Measurements from ENCODE around the gene DDX51.
A peak's percentile ranks its signal among the peaks of the same experiment; 100 is the strongest.
"Not testable (repeated sequence)": the region's sequence is repeated elsewhere in the genome, so short reads cannot be mapped to it uniquely, and the experiment has no call there.

The DDX51 gene

DNA sequence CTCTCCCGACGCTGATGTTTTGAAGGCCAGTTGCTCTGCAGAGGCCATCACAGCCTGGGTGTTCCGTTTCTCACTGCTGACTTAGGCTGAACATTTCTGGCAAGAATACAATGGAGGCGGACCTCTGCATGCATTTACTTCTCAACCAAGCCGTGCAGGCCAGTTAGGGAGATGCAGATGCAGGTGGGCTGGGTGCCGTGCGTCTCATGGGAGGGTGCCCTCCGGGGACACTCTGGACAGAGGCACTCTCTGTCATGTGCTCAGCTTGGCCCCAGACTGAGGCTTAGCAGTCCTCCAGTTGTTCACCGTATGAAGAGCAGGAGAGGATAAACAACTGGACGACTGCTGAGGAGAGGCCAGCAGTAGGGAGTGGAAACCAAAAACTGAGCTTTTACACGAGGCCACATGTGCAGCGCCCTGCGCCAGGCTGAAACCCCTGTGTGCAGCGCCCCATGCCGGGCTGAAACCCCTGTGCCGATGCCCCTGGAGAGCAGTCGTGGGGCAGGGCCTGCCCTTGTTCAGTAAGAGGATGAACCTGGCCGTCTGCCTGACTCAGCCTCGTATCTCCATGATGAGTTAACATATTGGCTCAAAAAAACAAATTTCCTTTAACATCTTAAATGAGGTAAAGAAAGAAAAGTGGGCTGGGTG, 32.3 kb downstream of the DDX51 start:
- no peak for DNase-seq

DNA sequence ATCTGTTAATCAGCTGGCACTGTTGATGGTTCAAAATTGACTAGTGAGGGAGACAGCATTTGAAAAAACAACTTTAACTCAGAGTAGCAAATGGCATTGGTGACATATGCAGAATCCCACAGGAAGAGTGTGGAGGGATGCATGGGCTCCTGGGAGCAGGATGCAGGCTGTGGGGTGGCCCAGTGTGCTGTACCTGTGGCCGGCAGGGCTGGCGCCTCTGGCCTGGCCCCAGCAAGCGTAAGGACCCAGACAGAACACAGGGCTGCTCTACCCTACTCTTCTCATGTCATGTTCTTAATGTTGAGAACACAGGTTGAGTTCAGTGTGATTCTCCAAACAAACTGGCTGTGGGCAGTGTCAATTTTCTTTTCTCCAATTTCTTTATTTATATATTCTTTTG, 33.4 kb downstream of the DDX51 start:
- no peak for DNase-seq

DNA sequence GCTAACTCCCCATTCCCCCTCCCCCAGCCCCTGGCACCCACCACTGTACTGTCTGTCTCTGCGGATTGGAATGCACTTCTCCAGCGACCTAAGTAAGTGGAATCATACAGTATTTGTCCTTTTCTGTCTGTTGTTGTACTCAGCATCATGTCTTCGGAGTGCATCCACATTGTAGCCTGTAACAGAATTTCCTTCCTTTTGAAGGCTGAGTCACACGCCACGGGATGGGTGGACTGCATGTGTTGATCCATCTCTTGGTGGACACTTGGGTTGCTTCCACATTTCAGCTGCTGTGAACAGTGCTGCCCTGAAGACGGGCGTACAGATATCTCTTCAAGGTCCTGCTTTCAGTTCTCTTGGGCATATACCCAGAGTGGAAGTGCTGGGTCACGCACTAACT, 34.4 kb downstream of the DDX51 start:
- no peak for DNase-seq

DNA sequence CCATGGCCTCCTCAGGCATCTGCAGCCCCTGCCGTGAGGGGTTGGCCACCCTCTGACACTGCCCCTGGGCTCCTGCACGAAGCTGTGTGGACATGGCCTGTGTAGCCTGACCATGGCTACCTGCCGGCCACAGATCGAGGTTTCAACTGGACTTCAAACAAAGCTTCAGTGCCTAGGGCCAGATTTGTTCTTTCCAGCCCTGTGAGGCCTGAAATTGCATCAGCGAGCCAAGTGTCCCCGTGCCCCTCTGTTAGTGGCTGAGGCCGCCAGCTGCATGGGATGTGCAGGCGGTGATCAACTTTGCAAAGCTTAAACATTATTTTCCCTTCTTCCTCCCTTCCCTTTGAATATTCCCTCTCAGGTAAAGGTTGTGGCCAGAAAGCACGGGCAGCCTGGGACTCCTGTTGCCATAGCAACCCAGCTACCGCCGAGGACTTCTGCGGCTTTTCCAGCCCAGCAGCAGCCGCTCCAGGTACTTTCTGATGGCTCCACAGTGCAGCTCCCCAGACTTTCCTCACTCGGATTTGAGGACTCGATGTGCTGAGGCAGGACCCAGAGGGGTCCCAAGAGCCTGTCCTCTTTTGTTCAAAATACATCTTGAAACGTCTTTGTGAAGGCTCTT, 35.8 kb downstream of the DDX51 start:
- DNase-seq = peak; percentile 15 to 76

DNA sequence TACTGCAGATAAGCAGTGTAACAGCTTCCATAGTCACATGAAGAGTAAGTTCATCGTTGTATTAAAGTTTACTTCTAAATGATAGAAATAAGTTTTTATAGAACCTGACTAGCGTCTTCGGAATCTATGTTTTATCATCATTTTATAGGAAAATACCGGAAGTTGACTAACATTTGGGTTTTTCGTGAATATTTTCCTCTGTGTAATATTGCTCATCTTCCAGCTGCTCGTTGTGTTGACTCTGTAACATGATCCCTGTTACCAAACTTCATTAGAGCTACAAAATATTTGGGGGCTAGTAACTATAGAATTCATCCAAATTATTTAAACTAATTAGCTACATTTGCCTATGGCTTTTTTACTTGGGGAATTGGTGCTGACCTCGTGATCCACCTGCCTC, 37.2 kb downstream of the DDX51 start:
- no peak for DNase-seq

DNA sequence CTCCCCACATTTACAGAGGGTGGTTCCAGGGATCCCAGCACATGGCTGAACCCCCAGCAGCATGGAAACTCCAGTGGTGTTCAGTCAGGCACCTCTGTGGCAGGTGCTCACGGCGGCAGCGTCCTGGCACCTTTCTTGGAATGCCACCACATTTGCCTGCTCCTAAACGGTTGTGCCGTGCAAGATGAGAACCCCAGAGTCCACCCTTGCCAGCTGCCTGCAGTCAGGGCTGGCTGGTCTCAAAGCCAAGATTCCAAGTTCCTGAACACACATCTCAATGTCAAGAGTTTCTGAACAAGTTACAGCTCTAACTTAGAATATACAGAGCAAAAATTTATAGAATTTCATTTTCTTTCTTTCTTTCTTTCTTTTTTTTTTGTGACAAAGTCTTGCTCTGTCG, 38.7 kb downstream of the DDX51 start:
- no peak for DNase-seq

DNA sequence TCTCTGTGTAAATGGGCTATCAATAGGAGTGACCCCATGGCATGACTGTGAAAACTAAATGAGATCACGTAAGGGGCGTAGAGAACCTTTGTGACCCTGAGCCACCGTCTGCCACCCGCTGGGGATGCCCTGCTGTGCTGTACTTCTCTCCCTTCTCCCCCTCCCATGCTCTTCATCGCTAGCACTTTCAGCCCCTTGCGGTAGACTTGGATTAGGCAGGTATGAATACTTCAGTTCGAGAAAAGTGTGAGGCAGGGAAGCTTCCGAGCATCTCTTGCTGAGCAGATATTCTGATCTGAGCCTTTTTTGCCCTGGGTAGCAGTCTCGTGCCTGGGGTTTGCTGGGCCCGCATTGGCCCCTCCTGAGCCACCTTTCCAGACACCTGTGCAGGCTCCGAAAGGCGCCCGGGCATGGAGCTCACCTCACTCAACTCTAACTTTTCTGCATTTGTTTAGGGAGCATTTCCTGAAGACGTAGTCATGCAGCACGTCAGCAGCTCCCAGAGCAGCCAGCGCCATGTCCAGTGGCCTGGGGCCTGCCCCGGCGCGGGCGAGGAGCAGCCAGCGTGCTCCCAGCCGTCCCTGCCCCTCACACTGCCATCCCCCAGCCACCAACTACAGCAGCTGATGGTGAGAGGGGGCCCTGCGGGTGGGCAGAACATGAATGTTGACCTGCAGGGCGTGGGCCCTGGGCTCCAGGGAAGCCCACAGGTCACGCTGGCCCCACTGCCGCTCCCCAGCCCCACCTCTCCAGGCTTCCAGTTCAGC, 40.4 kb downstream of the DDX51 start:
- no peak for DNase-seq

DNA sequence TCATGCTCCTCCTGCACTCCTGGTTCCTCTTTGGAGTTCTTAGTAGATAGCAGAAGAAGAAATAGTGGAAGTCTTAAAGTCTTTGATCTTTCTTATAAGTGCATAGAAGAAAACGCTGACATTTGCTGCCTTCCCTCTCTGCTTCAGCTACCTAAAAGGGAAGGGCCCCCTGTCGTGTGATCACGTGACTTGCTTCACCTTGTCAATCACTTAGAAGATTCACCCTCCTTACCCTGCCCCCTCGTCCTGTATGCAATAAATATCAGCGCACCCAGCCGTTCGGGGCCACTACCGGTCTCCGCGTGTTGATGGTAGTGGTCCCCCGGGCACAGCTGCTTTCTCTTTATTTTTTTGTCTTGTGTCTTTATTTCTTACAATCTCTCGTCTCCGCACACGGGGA, 41.0 kb downstream of the DDX51 start:
- DNase-seq = not testable (repeated sequence)

DNA sequence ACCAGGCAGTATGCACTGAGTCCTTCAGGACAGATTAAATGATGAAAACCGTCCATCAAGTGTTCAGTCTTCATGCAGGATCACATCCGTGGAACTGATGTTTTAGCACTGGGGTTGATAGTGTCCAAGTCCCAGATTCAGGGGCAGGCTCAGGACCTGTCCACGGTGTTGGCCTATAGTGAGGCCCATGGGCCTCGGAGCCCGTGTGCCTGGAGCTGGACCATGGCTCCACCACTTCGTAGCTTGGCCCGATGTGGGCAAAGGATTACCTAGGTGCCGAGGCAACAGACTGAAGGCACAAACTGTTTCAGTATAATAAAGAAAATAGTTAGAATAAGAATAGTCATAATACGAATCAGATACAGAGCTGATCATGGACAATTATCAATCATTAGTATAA, 41.8 kb downstream of the DDX51 start:
- DNase-seq = no peak

DNA sequence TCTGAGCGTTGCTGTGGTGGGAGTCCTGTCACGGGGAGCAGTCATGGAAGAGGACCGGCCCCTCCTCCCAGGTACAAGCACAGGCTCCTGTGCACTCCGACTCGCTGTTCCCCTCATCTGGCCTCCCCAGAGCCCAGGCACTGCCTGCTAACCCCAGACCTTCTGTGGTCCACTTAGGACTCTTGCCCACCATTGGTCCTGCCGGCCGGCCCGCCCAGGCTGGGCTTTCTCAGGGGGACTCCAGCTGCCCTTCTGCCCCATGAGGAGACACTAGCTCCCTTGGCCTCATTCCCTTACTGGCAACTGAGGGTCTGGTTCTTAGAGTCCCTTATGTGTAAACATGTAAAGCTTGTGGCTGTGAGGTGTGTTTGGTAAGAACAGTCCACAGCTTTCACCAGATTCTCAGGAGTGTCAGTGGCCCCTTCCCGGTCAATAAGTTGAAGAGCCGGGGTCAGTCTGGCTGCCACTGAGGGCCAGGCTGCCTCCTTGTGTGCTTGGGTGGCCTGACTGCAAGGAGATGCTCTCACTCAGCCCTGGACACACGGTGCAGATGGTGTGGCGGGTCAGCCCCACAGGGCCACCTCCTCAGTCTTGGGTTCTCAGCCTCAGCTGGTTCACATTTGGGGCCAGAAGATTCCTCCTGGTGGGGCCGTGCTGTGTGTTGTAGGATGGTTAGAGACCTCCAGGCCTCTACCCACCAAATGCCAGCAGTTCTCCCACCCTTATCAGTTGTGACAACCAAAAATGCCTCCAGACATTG, 43.6 kb downstream of the DDX51 start:
- no peak for DNase-seq

DNA sequence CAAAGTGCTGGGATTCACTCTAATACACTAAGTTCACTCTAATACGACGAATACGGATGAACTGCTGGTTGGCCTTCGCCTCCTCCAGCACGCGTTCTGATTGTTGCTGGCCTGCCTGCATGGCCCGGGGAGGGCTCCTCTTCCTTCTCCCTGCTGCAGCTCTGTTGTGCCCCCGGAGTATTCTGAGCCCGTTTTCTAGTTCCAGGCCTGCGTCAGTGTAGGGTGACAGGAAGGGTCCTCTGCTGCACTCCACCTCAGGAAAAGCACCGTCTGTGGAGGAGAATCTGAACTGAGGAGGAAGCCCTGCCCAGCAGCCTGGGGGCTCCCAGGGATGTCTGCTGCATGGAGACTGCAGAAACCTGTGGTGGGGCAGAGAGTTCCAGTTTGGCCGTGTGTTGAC, 44.4 kb downstream of the DDX51 start:
- DNase-seq = no peak

DNA sequence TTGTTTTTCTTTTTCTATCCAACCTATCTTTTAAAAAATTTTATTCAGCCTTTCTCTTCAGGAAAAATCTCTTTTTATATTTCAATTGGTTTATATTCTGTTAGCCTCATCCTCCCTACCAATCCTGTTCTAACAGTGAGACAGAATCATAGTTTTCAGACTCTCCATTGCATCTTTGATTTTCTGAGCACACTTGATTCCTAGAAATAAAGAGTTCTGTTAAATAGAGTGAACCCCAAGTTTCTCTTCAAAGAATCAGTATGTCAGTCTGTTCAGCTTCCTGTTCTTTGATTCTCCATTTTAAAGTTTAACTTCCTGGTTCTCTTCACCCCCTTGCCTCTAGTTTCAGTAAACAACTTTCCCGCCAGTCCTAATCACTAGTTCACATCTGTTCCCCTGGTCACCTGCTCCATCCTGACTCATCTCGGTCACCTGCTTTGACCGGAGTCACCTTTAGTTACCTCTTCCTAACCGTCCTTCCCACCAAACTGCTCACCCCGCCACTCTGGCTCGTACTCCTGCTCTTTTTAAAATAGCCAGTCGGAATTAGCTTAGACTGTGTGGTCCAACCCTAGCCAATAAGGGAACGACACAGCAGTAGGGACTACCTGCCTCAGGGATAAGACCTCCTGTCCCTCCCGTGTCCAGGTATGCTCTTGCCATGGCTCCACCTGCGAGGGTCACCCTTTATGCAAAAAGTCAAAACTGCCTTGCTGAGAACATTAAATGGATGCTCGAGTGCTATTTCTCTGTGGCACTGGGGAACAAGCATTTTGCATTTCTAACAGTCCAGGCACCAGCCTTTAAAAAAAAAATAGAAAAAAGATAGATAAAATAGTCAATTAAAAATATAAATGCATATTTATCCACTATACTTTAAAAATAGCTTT, 48.4 kb downstream of the DDX51 start:
- DNase-seq = no peak

DNA sequence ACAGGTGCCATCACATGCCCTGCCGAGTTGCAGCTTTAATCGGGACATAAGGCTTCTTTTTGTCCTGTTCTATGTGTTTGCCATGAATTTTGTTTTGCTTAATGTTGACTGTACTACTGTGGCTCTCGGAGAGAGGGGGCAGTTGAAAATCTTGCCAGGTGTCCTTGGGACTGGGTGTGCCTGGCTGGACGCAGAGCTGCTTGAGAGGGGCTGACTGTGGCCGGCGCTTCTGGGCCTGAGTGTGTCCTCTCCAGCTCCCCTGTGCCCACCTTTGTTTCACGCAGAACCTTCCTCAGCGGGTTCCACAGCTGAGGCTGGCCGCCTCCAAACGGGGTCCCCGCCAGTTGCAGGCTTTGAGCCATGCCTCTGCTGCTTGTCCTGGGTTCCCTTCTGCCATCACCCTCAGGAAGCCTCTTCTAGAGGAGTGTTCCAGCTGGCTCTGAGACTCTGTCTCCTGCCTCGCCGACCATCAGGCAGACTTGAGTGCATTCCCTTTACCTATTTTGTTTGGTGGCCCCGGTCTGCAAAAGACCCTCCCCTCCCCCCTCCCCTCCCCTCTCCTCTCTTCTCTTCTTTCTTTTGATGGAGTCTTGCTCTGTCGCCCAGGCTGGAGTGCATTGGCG, 49.7 kb downstream of the DDX51 start:
- no peak for DNase-seq

DNA sequence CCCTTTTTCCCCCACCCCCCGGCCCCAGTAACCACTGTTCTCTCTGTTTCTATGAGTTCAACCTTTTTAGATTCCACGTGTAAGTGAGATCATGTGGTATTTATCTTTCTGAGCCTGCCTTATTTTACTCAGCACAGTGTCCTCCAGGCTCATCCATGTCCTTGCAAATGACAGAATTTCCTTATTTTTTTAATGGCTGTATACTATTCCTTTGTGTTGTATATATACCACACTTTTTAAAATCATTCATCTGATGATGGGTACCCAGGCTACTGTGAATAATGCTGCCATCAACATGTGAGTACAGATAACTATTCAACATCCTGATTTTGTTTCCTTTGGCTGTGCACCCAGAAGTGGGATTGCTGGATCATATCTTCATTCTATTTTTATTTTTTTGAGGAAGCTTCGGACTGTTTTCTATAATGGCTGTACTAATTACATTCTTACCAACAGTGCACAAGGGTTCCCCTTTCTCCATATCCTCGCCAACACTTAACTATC, 54.7 kb downstream of the DDX51 start:
- DNase-seq = no peak

All from NCI-H526 (cell line).